K562 (cell line): ENCODE measurements around the gene EDEM1. TPM values are rescaled to one million over a fixed set of nuclear protein-coding genes. Genes with fewer than 3 reads are reported as not detected.

ENCODE experiments used
- ATAC-seq: fragments of 200-7000 bp; cut with Tn5 transposase; 3 replicates; pipeline ENCODE4 v1.9.1; 2020; ENCODE audit warnings: moderate library complexity
- BruUV-seq: library from RNA; stranded (reverse); fragments of 400-500 nt; replicated peaks from 2 replicates; lab custom pipeline; 2021; lab: Mats Ljungman, UMichigan
- CTCF ChIA-PET: fragments of 300-600 bp; formaldehyde crosslinking; extraction: SDS; loops from one replicate; lab custom pipeline; 2021; ENCODE audit warnings: low intra/inter-chr PET ratio; lab: Yijun Ruan, JAX
- POLR2A ChIA-PET: fragments of 300-600, 350-650 bp; sonication (Branson Sonifier 250); formaldehyde crosslinking; extraction: SDS; loops from one replicate; lab custom pipeline; 2021; ENCODE audit warnings: antibody characterized with exemption, inconsistent platforms; lab: Yijun Ruan, JAX
- DNase-seq, 4 experiments: peaks; one replicate each; pipeline versions ENCODE4 v3.0.0 to v3.0.0-alpha.2; 2011 to 2018; ENCODE audit warnings: low spot score in 3 of 4, mixed read lengths in 3 of 4; ENCODE audit errors: extremely low read depth in 1 of 4
- FAIRE-seq: peaks from 2 replicates; lab custom pipeline; 2011; peaks lifted over from hg19 to GRCh38; lab: Jason Lieb, UNC
- H2AFZ ChIP-seq: 2 replicates; pipeline ENCODE4 v1.6.0; 2011; ENCODE audit warnings: low read depth, low read length, control low read depth, inconsistent platforms
- H3K27ac ChIP-seq: fragments of 200-600 bp; 3 replicates; pipeline ENCODE4 v1.8.0; 2011; ENCODE audit warnings: low read depth, mild to moderate bottlenecking, control low read depth, inconsistent platforms, low read length, moderate library complexity, mixed read lengths; ENCODE audit errors: extremely low read depth
- H3K27me3 ChIP-seq, 2 experiments: fragments of 300-600 bp in 1 of 2; 2 replicates in 1 of 2; 3 replicates in 1 of 2; pipeline versions ENCODE4 v1.6.0 to v1.8.0; 2011; ENCODE audit warnings: inconsistent platforms in 2 of 2, low read length in 2 of 2, mild to moderate bottlenecking in 1 of 2, mixed read lengths in 1 of 2, moderate library complexity in 1 of 2; ENCODE audit not compliant: control insufficient read depth in 2 of 2, insufficient read depth in 2 of 2
- H3K36me3 ChIP-seq: fragments of 300-600 bp; 3 replicates; pipeline ENCODE4 v1.8.0; 2011; ENCODE audit warnings: mild to moderate bottlenecking, low read length, inconsistent platforms; ENCODE audit not compliant: control insufficient read depth, insufficient read depth
- H3K4me1 ChIP-seq, 2 experiments: fragments of 200-600 bp in 1 of 2; replicated peaks in 1 of 2; 2 replicates in 1 of 2; 3 replicates in 1 of 2; pipeline versions ENCODE4 v1.5.1 to v1.8.0; 2011; ENCODE audit warnings: inconsistent platforms in 2 of 2, low read length in 2 of 2, mild to moderate bottlenecking in 1 of 2, mixed read lengths in 1 of 2, moderate library complexity in 1 of 2; ENCODE audit not compliant: control insufficient read depth in 2 of 2, insufficient read depth in 2 of 2
- H3K4me2 ChIP-seq: 2 replicates; pipeline ENCODE4 v1.6.1; 2011; ENCODE audit warnings: low read length, control low read depth, inconsistent platforms, mixed read lengths; ENCODE audit not compliant: insufficient read depth
- H3K4me3 ChIP-seq: fragments of 200-600 bp; sonication (generic), shearing (Covaris generic); 2 replicates; pipeline ENCODE4 v1.5.1; 2016; ENCODE audit warnings: control low read depth, inconsistent platforms
- H3K79me2 ChIP-seq: fragments of 200-600 bp; 3 replicates; pipeline ENCODE4 v1.8.0; 2011; ENCODE audit warnings: low read length, inconsistent platforms; ENCODE audit not compliant: control insufficient read depth, insufficient read depth
- H3K9ac ChIP-seq, 2 experiments: 2 replicates each; pipeline versions ENCODE4 v1.6.0 to v1.6.1; 2011; ENCODE audit warnings: low read depth in 2 of 2, low read length in 2 of 2, control low read depth in 1 of 2, inconsistent platforms in 1 of 2, mild to moderate bottlenecking in 1 of 2, mixed read lengths in 1 of 2; ENCODE audit not compliant: insufficient read depth in 1 of 2
- H3K9me1 ChIP-seq: one replicate; pipeline ENCODE4 v1.6.0; 2011; ENCODE audit warnings: inconsistent platforms, mild to moderate bottlenecking, low read length, moderate library complexity; ENCODE audit not compliant: control insufficient read depth, insufficient read depth
- H3K9me3 ChIP-seq: replicated peaks from 2 replicates; pipeline ENCODE4 v1.5.1; 2011; ENCODE audit warnings: low read depth, low read length, inconsistent platforms; ENCODE audit not compliant: control insufficient read depth, insufficient read depth
- H4K20me1 ChIP-seq: replicated peaks from 2 replicates; pipeline ENCODE4 v1.6.1; 2011; ENCODE audit warnings: low read length, inconsistent platforms, mixed read lengths; ENCODE audit not compliant: control insufficient read depth, insufficient read depth
- CEBPB ChIP-seq: fragments of 450-650 bp; IDR thresholded peaks from 2 replicates; pipeline ENCODE4 v1.6.1; 2016; ENCODE audit warnings: missing genetic modification characterization, missing compliant biosample characterization
- E2F8 ChIP-seq: fragments of 450-650 bp; IDR thresholded peaks from 2 replicates; pipeline ENCODE4 v1.7.1; 2018; ENCODE audit warnings: mild to moderate bottlenecking, low read depth; ENCODE audit not compliant: partially characterized antibody
- ETV6 ChIP-seq, 3 experiments: fragments of 150-350 bp in 1 of 3; sonication (generic) in 1 of 3; formaldehyde crosslinking in 1 of 3; IDR thresholded peaks; 2 replicates each; pipeline versions ENCODE4 v1.6.1 to v1.8.0; 2014 to 2022; ENCODE audit warnings: borderline replicate concordance in 2 of 3, low read depth in 2 of 3, antibody characterized with exemption in 1 of 3, low read length in 1 of 3, mild to moderate bottlenecking in 1 of 3, missing genetic modification reagents in 1 of 3
- GTF2E2 ChIP-seq: fragments of 200-800 bp; sonication (Bioruptor generic); IDR thresholded peaks from 2 replicates; pipeline ENCODE4 v1.6.1; 2016; ENCODE audit warnings: missing genetic modification characterization, missing compliant biosample characterization
- NUFIP1 ChIP-seq: fragments of 450-650 bp; IDR thresholded peaks from 2 replicates; pipeline ENCODE4 v1.6.1; 2018; ENCODE audit not compliant: partially characterized antibody
- POLR2AphosphoS2 ChIP-seq: IDR thresholded peaks from 2 replicates; pipeline ENCODE4 v1.6.1; 2012; ENCODE audit warnings: low read length, improper control_type of control experiment
- ZBTB8A ChIP-seq: fragments of 450-650 bp; IDR thresholded peaks from 2 replicates; pipeline ENCODE4 v1.6.1; 2018; ENCODE audit warnings: mild to moderate bottlenecking, moderate library complexity; ENCODE audit not compliant: partially characterized antibody
- ZFP91 ChIP-seq: sonication (generic); formaldehyde crosslinking; IDR thresholded peaks from 2 replicates; pipeline ENCODE4 v1.8.0; 2022; ENCODE audit warnings: mild to moderate bottlenecking, missing genetic modification reagents
- ZNF175 ChIP-seq: fragments of 200-800 bp; sonication (Bioruptor generic); IDR thresholded peaks from 2 replicates; pipeline ENCODE4 v1.6.1; 2016; ENCODE audit warnings: low read depth, mild to moderate bottlenecking, missing genetic modification characterization, missing compliant biosample characterization
- WGBS: fragments of 100-300 bp; shearing (Covaris generic); methylation state at CpG from one replicate; pipeline ENCODE4 v1.1.6; 2016; ENCODE audit warnings: low coverage, mixed read lengths; ENCODE audit not compliant: insufficient coverage; ENCODE audit errors: missing lambda C conversion rate; 5-methylcytosine and 5-hydroxymethylcytosine counted together
- in situ Hi-C: fragments of 300-500 bp; cut with MboI; formaldehyde crosslinking; loops from 4 replicates; pipeline ENCODE4 v1.15.0; 2018; ENCODE audit warnings: inconsistent platforms, mixed read lengths
- intact Hi-C: fragments of 100-400 bp; cut with micrococcal nuclease; formaldehyde crosslinking; loops from 2 replicates; pipeline ENCODE4 v1.14.2; 2022
- polyA plus RNA-seq, 8 experiments: library from polyadenylated mRNA; depleted of rRNA in 4 of 8; stranded (reverse) in 5 of 8; unstranded in 3 of 8; fragments of >200 nt; fragmentation: Nextera tagmentation in 2 of 8; fragmentation: Illumina TruSeq in 1 of 8; extraction: Ambion mirVana in 2 of 8; extraction: Trizol in 1 of 8; gene quantifications; 2 replicates each; pipeline versions ENCODE4 v1.2.1 to v1.2.3, GENCODE V29; 2011 to 2014; ENCODE audit warnings: inconsistent platforms in 1 of 8, missing spikeins in 1 of 8
- total RNA-seq, 7 experiments: library from RNA; depleted of rRNA in 6 of 7; stranded (reverse); fragments of >200 nt in 6 of 7; fragmentation: Illumina TruSeq in 2 of 7; extraction: Trizol in 2 of 7; gene quantifications; 2 replicates each; pipeline versions ENCODE4 v1.2.1 to v1.2.3, GENCODE V29; 2011 to 2021; ENCODE audit warnings: low replicate concordance in 1 of 7

The EDEM1 gene
- total and polyA plus RNA-seq, 9 of the 15 experiments (the other 6 are each of a cell fraction or from before 2014, with no cell fraction given), result 6.2 to 36.7 (median 14.3) TPM

- Histone ChIP-seq H3K27me3 (no peaks in the 10 kb centered on the region), H3K36me3 (peaks cover 42% of the 10 kb centered on the region; the same call in 2 of the 3 replicates), H3K27ac (no peak overlapping the region), H3K9ac (no peak overlapping the region), H3K4me2 (no peak overlapping the region), H3K9me3 (no peaks in the 10 kb centered on the region), H3K4me3 (no peak overlapping the region), H4K20me1 (no peaks in the 10 kb centered on the region), H3K4me1 (peaks cover 0 to 3% of the 10 kb centered on the region in 2 experiments; a peak in 2 of 5 replicates), H2AFZ (no peak overlapping the region), H3K9me1 (no peaks in the 10 kb centered on the region), H3K79me2 (no peaks in the 10 kb centered on the region)
- WGBS, result 61% methylated on average over 4 of the region's 4 CpGs
- ATAC-seq (no peak), FAIRE-seq (no peak), DNase-seq (no peak)
- in situ Hi-C loops, result no loop called here
- intact Hi-C loops, result no loop called here
- BruUV-seq, result no TSS peak
- ChIA-PET POLR2A (interaction anchor here (0.7 to 2.0 kb wide), 3 partner anchors 8 to 21 kb away, joined by 3 to 6 read pairs (median 3); no protein-coding TSS in a partner anchor), CTCF (no interaction called here)
- TF ChIP-seq ZNF175 (no peak), GTF2E2 (tag) (no peak), ETV6 (IDR thresholded peaks at IDR 0.05; ENCODE audit: borderline replicate concordance in 1 of 2, low read depth in 2 of 2, low read length in 1 of 2) (no peak), ETV6 (CRISPR knock-in tag; IDR thresholded peaks at IDR 0.05; ENCODE audit: borderline replicate concordance) (no peak), CEBPB (tag) (0 out of 2 replicates have a peak, but pooled peaks have one; percentile 3)
Observed at GRCh38 chr3:5219216-5219615, 31.7 kb downstream of the EDEM1 start.

- CTCF ChIA-PET, result interaction anchor here (0.6 kb wide), 1 partner anchor 409 kb away, joined by 4 read pairs; no protein-coding TSS in a partner anchor
- TF ChIP-seq ZBTB8A (no peak), ZFP91 (CRISPR knock-in tag) (no peak), E2F8 (peak; percentile 10), POLR2AphosphoS2 (peak; percentile 73), ETV6 (IDR thresholded peaks at IDR 0.05; ENCODE audit: borderline replicate concordance in 1 of 2, low read depth in 2 of 2, low read length in 1 of 2) (no peak), ETV6 (CRISPR knock-in tag; IDR thresholded peaks at IDR 0.05; ENCODE audit: borderline replicate concordance) (no peak), NUFIP1 (no peak)
Observed at GRCh38 chr3:5220193-5220592, 32.7 kb downstream of the EDEM1 start.

More at GRCh38 chr3:5220193-5220592, 32.7 kb downstream of the EDEM1 start:
- H3K4me1 ChIP-seq, result peaks cover 0 to 3% of the 10 kb centered on the region in 2 experiments; a peak in 2 of 5 replicates
- ATAC-seq (peak; percentile 50), FAIRE-seq (no peak), DNase-seq (no peak)
- no peaks in the 10 kb centered on the region for H3K9me3 ChIP-seq
- intact Hi-C loops, result loop anchor here (10.0 kb wide), 3 partner anchors 205 to 515 kb away; no protein-coding TSS in a partner anchor
- H3K9ac ChIP-seq, result no peak overlapping the region
- H3K36me3 ChIP-seq, result peaks cover 32% of the 10 kb centered on the region; the same call in 2 of the 3 replicates
- no peaks in the 10 kb centered on the region for H4K20me1 ChIP-seq
- no peaks in the 10 kb centered on the region for H3K9me1 ChIP-seq
- H2AFZ ChIP-seq, result no peak overlapping the region
- no peaks in the 10 kb centered on the region for H3K79me2 ChIP-seq
- H3K27ac ChIP-seq, result no peak overlapping the region
- peaks cover 0 to 4% of the 10 kb centered on the region in 2 experiments; a peak in 1 of 5 replicates for H3K27me3 ChIP-seq
- POLR2A ChIA-PET, result interaction anchor here (0.6 to 0.7 kb wide), 3 partner anchors 9 to 1298 kb away, joined by 3 read pairs; no protein-coding TSS in a partner anchor
- WGBS, result 27% methylated on average over 5 of the region's 5 CpGs
- BruUV-seq, result no TSS peak
- H3K4me2 ChIP-seq, result no peak overlapping the region
- no peak overlapping the region for H3K4me3 ChIP-seq
- in situ Hi-C loops, result no loop called here
